ENCODE data around the gene RCCD1. TPM values are rescaled to one million over a fixed set of nuclear protein-coding genes. Genes with fewer than 3 reads are reported as not detected.
A peak's percentile ranks its signal among the peaks of the same experiment; 100 is the strongest.

Gene RCCD1
- total RNA-seq, 1 experiment from 2014 or later, result 0.14 TPM

- peak; percentile 55 for DNase-seq (ENCODE audit: low spot score)
- in situ Hi-C loops (cut with HindIII; ENCODE audit: low sequenced_read_pairs), result no loop called here
These were observed 2.5 kb downstream of the RCCD1 start for GRCh38 chr15:90957031-90957790.

GRCh38 chr15:90957791-90958190 lies 3.1 kb downstream of the RCCD1 start:
- in situ Hi-C loops (cut with HindIII; ENCODE audit: low sequenced_read_pairs), result no loop called here
- DNase-seq (ENCODE audit: low spot score), result peak; percentile 61

GRCh38 chr15:90959028-90959595 lies 4.4 kb downstream of the RCCD1 start:
- DNase-seq (ENCODE audit: low spot score), result no peak
- in situ Hi-C loops (cut with HindIII; ENCODE audit: low sequenced_read_pairs), result no loop called here

GRCh38 chr15:90959894-90960293 lies 5.2 kb downstream of the RCCD1 start:
- peak; percentile 93 for DNase-seq (ENCODE audit: low spot score)
- in situ Hi-C loops (cut with HindIII; ENCODE audit: low sequenced_read_pairs), result no loop called here

GRCh38 chr15:90960298-90961091 lies 5.8 kb downstream of the RCCD1 start:
- no peak for DNase-seq (ENCODE audit: low spot score)
- in situ Hi-C loops (cut with HindIII; ENCODE audit: low sequenced_read_pairs), result no loop called here

- no peak for DNase-seq (ENCODE audit: low spot score)
- in situ Hi-C loops (cut with HindIII; ENCODE audit: low sequenced_read_pairs), result no loop called here
These were observed 7.3 kb downstream of the RCCD1 start for GRCh38 chr15:90962021-90962420.

GRCh38 chr15:90966262-90966661 lies 11.6 kb downstream of the RCCD1 start:
- no peak for DNase-seq (ENCODE audit: low spot score)
- in situ Hi-C loops (cut with HindIII; ENCODE audit: low sequenced_read_pairs), result no loop called here

- no peak for DNase-seq (ENCODE audit: low spot score)
- in situ Hi-C loops (cut with HindIII; ENCODE audit: low sequenced_read_pairs), result no loop called here
These were observed 12.5 kb downstream of the RCCD1 start for GRCh38 chr15:90967206-90967605.

- in situ Hi-C loops (cut with HindIII; ENCODE audit: low sequenced_read_pairs), result no loop called here
These were observed 13.8 kb downstream of the RCCD1 start for GRCh38 chr15:90968434-90968833.

GRCh38 chr15:90970274-90970673 lies 15.6 kb downstream of the RCCD1 start:
- DNase-seq (ENCODE audit: low spot score), result no peak
- in situ Hi-C loops (cut with HindIII; ENCODE audit: low sequenced_read_pairs), result no loop called here

More at GRCh38 chr15:90968434-90968833, 13.8 kb downstream of the RCCD1 start:
- no peak for DNase-seq (ENCODE audit: low spot score)

GRCh38 chr15:90972133-90972532 lies 17.4 kb downstream of the RCCD1 start:
- no peak for DNase-seq (ENCODE audit: low spot score)
- in situ Hi-C loops (cut with HindIII; ENCODE audit: low sequenced_read_pairs), result no loop called here

GRCh38 chr15:90974216-90974615 lies 19.5 kb downstream of the RCCD1 start:
- in situ Hi-C loops (cut with HindIII; ENCODE audit: low sequenced_read_pairs), result no loop called here
- no peak for DNase-seq (ENCODE audit: low spot score)

- in situ Hi-C loops (cut with HindIII; ENCODE audit: low sequenced_read_pairs), result no loop called here
These were observed 24.9 kb downstream of the RCCD1 start for GRCh38 chr15:90979582-90979981.

GRCh38 chr15:90981681-90982080 lies 27.0 kb downstream of the RCCD1 start:
- in situ Hi-C loops (cut with HindIII; ENCODE audit: low sequenced_read_pairs), result no loop called here
- no peak for DNase-seq (ENCODE audit: low spot score)

More at GRCh38 chr15:90979582-90979981, 24.9 kb downstream of the RCCD1 start:
- no peak for DNase-seq (ENCODE audit: low spot score)

GRCh38 chr15:90982135-90982534 lies 27.5 kb downstream of the RCCD1 start:
- in situ Hi-C loops (cut with HindIII; ENCODE audit: low sequenced_read_pairs), result no loop called here
- DNase-seq (ENCODE audit: low spot score), result no peak

- in situ Hi-C loops (cut with HindIII; ENCODE audit: low sequenced_read_pairs), result no loop called here
- no peak for DNase-seq (ENCODE audit: low spot score)
These were observed 32.3 kb downstream of the RCCD1 start for GRCh38 chr15:90986790-90987507.

- in situ Hi-C loops (cut with HindIII; ENCODE audit: low sequenced_read_pairs), result no loop called here
- no peak for DNase-seq (ENCODE audit: low spot score)
These were observed 33.0 kb downstream of the RCCD1 start for GRCh38 chr15:90987561-90988141.

- in situ Hi-C loops (cut with HindIII; ENCODE audit: low sequenced_read_pairs), result no loop called here
- no peak for DNase-seq (ENCODE audit: low spot score)
These were observed 33.6 kb downstream of the RCCD1 start for GRCh38 chr15:90988296-90988695.
